Fibroblast of pulmonary artery (primary cell): ENCODE data around the gene PLEKHM2.

Experiments
- DNase-seq: peaks from one replicate; pipeline ENCODE4 v3.0.0-alpha.2; 2010; ENCODE audit warnings: low read depth
- H3K4me3 ChIP-seq: replicated peaks from 2 replicates; pipeline ENCODE4 v1.5.1; 2011; ENCODE audit warnings: low read depth, mild to moderate bottlenecking, control low read depth, low read length, moderate library complexity
- CTCF ChIP-seq: IDR thresholded peaks from 2 replicates; pipeline ENCODE4 v1.5.1; 2011; ENCODE audit warnings: mild to moderate bottlenecking, control low read depth, low read length, inconsistent platforms; ENCODE audit errors: missing control alignments

The PLEKHM2 gene

GRCh38 chr1:15719381-15720120 is 35.4 kb downstream of the PLEKHM2 start:
- TF ChIP-seq CTCF: no peak
- no peak overlapping the region for H3K4me3 ChIP-seq
- no peak for DNase-seq

- DNase-seq: no peak
- TF ChIP-seq CTCF: no peak
- no peak overlapping the region for H3K4me3 ChIP-seq
These were observed 36.7 kb downstream of the PLEKHM2 start for GRCh38 chr1:15720861-15721260.

GRCh38 chr1:15722411-15722810 is 38.3 kb downstream of the PLEKHM2 start:
- no peak for TF ChIP-seq CTCF
- no peak overlapping the region for H3K4me3 ChIP-seq
- DNase-seq: no peak

- no peak for TF ChIP-seq CTCF
- no peak for DNase-seq
- H3K4me3 ChIP-seq: no peak overlapping the region
These were observed 38.9 kb downstream of the PLEKHM2 start for GRCh38 chr1:15722836-15723532.

- no peak overlapping the region for H3K4me3 ChIP-seq
- DNase-seq: no peak
- no peak for TF ChIP-seq CTCF
These were observed 39.6 kb downstream of the PLEKHM2 start for GRCh38 chr1:15723631-15724246.

GRCh38 chr1:15724949-15725880 is 41.1 kb downstream of the PLEKHM2 start:
- TF ChIP-seq CTCF: no peak
- no peak overlapping the region for H3K4me3 ChIP-seq
- no peak for DNase-seq
